HG02588 (cell line): Measurements from ENCODE around the gene DOP1B.

Experiments used
- ATAC-seq: cut with Tn5 transposase; IDR thresholded peaks from one replicate; pipeline ENCODE4 v1.9.1; 2021; ENCODE audit warnings: mild to moderate bottlenecking, moderate library complexity; ENCODE audit not compliant: unreplicated experiment

The DOP1B gene

GRCh38 chr21:36200081-36200561 is 43.5 kb downstream of the DOP1B start:
- no peak for ATAC-seq

- ATAC-seq, result no peak
Measured at GRCh38 chr21:36202726-36203602, 46.3 kb downstream of the DOP1B start.

GRCh38 chr21:36203603-36203889 is 46.9 kb downstream of the DOP1B start:
- ATAC-seq, result no peak

- no peak for ATAC-seq
Measured at GRCh38 chr21:36204980-36205379, 48.4 kb downstream of the DOP1B start.

- no peak for ATAC-seq
Measured at GRCh38 chr21:36205962-36206361, 49.3 kb downstream of the DOP1B start.
